Stimulated activated CD4-positive, alpha-beta T cell treated with anti-CD3 and anti-CD28 coated beads, TNF-alpha, amount 100 ng/mL, for 48 hours (primary cell): ENCODE results near the gene TSC22D3.
"Not testable (repeated sequence)": the region's sequence is repeated elsewhere in the genome, so short reads cannot be mapped to it uniquely, and the experiment has no call there.

Experiments
- DNase-seq, 3 donors: peaks; one replicate each; pipeline ENCODE4 v3.0.0-alpha.2; 2020; ENCODE audit warnings: low read depth in 3 of 3

The TSC22D3 gene

DNA sequence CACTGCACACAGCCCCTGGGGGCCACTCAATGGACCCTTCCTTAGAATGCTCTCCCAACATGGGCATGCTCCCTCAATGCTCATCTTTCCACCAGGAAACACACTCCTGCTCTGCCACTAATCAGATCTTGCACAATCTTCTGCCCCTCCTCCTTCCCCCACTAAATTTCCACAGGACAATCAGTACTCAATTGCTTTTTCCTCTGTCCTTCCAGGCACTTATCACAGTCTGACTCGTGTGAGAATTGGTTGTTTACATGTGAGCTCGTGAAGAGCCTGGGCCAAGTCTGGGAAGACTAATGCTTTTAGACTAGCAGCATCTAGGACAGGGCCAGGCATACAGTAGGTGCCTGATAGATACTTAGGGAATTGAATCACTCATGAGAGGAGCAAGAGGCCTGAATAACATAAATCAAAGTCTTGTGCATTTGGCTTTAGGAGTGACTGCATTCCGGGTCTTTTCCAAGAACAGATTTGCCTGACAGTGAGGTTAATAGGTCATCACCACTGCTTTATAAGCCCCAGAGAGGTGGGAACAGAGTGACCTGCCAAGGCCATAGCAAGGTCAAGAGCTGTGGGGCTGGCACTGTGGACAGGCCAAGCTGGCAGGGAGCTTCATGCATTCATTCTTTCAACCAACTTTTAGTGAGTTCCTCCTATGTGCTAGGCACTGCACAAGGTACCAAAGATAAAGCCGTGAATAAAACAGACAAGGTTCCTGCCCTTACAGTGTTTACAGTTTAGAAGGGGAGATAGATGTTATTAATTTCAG lies 92.3 kb downstream of the TSC22D3 start:
- no peak for DNase-seq

DNA sequence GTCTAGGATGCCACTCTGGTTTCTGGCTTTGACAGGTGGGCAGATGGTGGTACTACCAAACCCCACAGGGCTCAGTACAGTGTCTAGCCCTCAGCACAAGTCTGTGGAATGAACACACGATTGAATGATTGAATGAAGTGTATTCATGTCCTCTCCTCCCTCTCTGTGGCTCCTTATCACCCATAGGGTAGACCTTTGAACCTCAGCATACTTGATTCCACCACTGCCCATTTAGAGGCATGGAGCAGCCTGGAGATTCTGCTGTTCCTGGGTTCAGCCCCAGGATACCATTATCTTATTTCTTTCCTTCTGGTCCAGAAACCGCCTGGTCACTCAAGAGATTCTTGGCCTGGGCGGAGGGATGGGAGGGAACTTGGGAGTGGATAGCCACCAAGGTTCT lies 93.3 kb downstream of the TSC22D3 start:
- no peak for DNase-seq

DNA sequence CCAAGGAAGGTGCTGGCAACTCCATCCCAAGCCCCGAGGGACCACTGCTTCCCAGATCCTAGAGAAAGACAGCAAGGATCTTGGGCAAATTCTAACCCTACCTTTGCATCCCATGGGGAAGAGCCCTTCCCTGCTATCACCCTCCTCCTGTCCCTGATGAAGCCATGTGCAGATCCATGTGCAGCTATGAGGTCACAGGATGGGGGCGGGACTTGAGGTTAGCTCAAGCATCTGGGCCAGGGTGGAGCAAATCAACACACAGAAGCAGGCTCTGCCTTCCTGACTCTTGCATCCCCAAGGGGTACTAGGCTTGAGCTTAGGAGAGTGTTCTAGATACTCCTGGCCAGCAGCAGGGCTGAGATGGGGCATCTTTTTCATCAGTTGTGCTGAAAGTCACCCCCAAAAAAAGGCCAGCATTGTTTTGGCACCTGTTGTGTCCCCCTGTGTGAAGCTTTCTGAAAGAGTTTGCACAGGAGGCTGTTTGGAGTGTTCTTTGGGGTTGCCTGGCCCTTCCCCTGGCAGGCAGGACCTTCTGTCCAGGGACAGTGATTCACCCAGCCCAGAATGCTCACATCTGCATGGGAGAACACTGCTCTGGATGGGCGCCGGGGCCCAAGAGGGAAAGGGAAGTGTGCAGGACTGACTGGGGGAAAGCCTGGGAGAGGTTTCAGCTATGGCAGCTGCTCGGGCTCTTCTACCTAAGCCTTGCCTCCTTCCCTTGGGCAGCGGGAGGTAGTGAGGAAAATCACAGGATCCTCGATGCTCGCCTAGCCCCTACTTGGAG lies 96.4 kb downstream of the TSC22D3 start:
- peak in 2 of 3 donors; percentile 40 to 62 for DNase-seq

DNA sequence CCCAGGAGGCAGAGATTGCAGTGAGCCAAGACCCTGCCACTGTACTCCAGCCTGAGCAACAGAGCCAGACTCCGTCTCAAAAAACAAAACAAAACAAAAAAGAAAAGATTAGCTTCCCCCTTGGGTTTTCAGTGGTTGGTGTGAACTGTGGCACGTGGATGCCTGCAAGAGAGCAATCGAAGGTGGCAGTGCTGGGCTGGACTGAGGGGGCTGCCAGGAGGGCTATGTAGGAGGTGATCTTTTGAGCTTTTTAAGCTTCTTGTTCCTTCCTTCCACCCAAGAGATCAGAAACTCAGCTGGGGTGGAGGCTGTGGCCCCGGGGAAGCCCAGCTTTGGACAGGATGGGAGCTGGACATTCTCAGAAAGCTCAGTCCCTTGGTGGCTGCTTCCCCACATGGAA lies 97.7 kb downstream of the TSC22D3 start:
- no peak for DNase-seq

DNA sequence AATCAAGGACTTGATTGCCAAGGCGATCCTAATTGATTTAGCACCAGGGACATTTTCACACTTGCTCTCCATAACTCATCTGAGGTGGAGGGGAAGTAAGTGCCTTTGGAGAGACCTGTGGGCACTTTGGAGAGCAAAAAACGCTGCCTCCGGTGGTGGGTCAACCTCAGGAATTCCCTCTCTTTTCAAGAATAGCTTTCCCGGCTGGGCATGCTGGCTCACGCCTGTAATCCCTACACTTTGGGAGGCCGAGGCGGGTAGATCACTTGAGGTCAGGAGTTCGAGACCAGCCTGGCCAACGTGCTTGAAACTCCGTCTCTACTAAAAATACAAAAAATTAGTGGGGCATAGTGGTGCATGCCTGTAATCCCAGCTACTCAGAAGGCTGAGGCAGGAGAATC lies 98.1 kb downstream of the TSC22D3 start:
- no peak for DNase-seq

DNA sequence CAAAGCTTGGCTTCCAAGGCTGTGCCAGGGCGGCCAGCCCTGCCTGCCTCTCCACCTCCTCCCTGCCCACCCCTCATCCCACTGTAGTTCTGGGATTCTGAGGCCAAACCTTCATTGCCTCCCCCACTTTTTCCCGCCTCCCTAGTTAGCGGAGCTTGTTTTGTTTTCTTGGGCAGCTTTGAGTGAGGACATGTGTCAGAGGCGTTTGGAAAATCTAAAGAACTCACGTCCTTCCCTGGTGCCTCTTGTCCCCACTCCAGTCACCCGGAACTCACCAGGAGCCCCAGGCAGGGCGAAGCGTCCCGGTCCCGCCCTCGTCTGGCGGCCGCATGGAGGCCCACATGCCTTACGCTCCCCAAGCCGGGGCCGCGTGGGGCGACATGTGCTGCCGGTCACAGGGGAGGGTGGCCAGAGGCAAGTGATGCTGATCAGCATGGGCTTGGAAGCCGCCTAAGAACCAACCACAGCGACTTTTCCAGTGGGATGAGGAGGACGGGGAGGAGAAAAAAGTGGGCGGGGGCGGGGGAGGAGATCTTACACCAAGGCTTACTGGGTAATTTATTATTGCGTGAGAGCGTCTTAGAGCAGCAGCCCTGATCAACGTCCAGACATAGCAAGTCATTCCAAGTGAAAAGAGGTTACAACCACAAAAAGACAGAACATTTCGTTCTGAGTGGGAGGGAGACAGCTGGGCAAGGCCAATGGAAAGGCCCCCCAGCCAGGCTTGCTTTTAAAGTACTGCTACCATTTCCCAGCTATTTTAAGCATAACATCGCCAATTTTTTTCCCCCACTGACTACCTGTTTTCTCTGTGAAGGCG lies 98.8 kb downstream of the TSC22D3 start:
- DNase-seq, result peak in 1 of 3 donors; percentile 34

DNA sequence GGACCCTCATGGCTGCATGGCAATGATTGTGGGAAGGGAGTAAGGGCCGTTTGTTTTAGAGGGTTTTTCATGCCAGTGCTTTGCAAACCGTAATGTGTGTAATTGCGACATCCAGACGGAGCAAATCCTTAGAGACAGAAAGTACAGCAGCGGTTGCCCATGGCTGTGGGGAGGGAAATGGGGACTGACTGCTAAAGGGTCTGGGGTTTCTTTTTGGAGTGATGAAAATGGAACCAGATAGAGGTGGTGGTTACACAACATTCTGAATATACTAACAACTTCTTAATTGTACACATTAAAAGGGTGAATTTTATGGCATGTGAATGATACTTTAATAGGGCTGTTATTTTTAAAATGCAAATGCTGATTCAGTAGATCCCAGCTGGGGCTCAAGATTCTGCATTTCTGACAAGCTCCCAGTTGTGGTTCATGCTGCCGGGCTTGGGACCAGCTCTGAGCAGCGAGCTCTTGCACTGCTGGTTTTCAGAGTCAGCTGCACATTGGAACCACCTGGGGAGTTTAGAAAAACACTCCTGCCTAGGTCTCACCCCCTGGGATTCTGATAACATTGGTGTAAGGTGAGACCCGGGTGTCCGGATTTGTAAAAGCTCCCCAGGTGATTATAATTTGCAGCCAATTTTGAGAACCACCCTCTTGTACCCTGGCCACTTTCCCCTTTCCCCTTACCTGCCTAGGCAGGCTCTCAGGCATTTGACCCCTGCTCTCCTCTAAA lies 99.6 kb downstream of the TSC22D3 start:
- DNase-seq, result no peak

DNA sequence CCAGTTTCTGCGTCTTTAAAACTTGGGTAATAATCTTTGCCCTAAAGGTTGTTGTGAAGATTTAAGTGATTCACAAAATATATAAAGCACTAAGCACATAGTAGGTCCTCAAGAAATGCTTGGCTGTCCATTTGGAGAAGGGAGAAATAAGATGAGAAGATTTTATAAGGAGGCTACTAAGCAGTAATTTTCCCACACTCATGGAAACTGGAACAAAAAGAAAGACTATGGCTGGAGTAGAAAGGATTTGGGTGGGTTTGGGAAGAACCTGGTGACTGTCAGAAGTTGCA lies 100.3 kb downstream of the TSC22D3 start:
- DNase-seq, result no peak

DNA sequence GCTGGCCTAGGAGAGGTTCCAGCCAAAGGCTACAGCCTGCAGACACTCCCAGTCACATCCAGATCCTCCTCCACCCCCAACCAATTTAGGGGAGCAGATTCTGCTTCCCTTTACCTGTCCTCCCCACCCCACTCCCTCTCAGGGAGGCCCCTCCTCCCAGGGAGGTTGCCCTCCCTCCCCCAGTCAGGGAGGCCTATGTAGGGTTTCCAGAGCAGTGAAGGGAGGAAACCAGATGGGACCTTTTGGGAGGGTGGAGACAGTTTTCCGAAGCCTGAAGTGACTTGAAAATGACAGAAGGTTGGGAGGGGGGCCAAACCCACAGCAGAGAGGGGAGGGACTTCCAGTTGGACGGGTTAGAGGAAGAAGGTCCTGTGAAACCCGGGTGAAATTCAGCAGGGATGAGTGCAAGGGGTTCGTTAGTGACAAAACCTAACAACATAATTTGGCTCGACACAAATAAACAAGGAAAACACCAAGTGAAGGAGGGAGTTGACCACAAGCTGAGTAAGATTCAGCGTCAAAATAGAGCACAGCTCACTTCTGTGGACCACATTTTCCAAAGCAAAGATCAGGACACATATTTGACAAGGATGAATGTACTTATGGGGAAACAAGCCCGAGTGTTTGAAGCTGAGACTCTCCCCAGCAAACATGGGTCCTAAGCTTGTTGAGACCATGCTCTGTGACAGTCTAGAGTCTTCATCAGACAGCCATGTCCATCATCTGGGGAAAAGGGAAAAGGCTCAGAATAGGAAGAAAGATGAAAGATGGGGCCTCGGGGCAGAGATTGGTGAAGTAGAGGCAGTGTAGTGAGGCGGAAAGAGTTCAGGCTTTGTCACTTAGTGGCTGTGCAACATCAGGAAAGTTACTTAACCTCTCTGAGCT lies 100.9 kb downstream of the TSC22D3 start:
- no peak for DNase-seq

DNA sequence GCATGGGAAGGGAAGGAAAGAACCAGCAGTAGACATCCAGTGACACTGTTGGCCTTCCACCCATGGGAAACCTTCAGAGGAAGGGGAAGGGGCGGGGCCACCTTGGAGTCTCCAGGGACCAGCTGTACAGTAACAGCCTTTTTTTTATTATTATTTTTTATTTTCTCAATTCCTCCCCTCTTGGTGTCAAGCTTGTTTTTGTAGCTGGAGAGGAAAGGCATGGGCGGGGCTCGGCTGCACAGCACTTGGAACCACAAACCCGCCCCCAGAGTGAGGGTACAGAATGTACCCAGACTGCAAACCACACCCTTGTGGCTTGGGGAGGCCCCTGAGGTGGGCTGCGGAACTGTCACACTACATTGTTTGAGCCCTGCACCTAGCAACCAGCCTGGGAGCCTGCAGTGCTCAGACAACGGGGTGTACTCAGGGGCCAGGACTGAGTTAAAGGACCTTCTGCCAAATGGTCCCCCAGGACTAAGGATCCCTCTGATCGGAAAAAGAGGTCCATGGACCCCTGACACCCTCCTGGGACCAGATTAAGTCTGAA lies 101.6 kb downstream of the TSC22D3 start:
- DNase-seq, result peak; percentile 62 to 88 (median 83)

DNA sequence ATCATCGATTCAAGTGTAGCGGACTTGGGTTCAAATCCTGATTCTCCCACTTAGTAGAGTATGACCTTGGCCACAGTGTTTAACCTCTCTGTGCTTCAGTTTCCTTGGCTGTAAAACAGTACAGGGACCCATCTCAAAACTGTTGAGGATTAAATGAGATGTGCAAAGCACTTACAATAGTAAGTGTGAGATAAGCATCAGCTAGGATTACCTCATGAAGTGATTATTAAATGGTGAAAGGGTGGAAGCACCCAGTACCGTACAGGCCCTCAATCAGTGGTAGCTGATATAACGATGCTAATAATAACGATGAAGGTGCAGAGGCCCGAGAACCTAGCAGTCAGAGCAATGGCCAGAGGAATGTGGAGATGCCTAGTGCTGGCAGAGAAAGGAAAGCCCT lies 102.2 kb downstream of the TSC22D3 start:
- DNase-seq, result no peak

DNA sequence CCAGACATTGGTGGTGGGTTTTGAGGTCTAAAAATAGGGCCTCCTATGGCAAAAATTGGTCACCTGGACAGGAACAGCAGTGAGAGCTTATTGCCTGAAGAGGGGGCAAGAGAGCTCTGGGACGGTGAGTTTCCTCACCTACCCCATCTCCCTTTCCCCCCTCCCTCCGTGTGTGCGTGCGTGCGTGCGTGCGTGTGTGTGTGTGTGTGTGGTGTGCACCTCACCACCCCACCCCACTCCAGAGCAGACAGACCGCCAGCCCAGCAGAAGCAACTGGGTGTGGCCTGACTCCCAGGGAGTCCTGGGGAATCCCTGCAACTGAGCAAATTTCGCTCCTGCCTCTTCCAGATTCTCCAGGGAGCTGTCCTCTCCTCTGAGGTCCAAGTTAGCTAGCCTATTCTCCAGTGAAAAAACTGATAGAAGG lies 102.6 kb downstream of the TSC22D3 start:
- DNase-seq, result peak in 2 of 3 donors; percentile 52 to 65

DNA sequence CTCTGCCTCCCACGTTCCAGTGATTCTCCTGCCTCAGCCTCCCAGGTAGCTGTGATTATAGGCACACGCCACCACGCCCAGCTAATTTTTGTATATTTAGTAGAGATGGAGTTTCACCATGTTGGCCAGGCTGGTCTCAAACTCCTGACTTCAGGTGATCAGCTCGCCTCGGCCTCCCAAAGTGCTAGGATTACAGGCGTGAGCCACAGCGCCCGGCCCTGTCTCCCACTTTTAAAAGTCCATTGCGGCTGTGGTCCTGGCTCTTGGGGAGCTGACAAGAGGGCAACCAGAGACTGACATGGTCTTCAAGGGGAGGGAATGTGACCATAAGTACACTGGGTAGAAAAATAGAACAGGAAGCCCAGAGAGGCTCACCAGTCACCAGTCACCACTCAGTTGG lies 104.3 kb downstream of the TSC22D3 start:
- not testable (repeated sequence) for DNase-seq

DNA sequence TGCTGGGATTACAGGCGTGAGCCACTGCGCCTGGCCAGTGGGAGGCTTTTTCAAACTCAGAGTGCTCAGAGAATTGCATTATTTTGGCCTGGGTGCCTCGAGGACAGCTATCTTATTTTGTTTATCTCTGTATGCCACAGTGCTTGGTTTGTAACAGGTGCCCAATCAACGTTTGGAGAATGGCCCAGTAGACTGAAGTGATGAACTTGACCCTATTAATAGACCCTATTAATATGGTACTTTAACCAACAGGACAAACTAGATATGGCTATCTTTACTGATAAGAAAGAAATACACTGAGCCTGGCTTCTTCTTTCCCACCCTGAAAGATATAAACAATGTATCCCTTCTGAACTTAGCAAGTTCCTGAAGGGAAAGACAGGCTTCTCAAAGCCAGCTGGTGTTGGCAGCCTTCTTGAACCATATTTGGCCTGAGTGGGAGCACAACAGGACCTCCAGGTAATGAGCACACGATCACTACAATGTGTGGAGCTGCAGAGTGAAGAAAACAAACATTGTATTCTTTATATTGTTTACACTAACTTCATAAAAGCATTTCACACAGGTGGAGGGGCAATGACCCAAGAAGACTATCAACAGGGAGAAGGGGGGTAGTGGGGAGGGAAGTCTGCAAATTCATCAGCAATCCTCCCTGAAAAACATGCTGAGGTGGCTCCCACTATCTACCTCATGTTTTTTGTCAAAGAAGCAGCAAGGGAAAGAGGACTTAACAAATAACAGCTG lies 105.5 kb downstream of the TSC22D3 start:
- no peak for DNase-seq

DNA sequence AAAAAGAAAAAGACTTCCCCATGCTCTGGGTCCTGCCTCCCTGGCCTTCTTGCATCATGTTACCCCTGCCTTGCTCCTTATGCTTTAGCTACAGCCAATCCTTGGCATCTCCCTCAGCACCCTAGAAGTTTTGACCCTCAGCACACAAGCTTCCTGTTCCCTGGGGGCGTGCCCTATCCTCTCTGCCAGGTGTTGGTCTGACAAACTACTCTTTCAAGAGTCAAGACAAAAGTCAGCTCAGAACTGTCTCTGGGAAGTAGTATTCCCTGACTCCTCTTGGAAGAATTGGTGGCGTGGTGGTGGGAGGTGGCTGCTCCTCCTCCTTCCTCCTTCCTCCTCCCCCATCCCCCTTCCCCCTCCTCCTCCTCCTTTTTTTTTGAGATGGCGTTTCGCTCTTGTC lies 106.3 kb downstream of the TSC22D3 start:
- no peak for DNase-seq

DNA sequence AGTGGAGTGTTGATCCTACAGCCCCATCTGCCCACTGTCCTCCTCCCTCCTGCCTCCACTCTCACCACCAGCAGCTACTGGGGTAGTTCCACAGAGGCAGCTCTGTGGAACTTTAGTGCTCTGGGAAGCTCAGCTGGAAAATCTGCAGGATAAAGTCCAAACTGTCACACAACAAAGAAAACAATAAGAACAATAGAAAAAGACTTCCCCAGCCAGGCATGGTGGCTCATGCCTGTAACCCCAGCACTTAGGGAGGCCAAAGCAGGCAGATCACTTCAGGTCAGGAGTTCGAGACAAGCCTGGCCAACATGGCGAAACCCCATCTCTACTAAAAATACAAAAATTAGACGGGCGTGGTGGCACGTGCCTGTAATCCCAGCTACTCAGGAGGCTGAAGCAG lies 106.9 kb downstream of the TSC22D3 start:
- not testable (repeated sequence) for DNase-seq

DNA sequence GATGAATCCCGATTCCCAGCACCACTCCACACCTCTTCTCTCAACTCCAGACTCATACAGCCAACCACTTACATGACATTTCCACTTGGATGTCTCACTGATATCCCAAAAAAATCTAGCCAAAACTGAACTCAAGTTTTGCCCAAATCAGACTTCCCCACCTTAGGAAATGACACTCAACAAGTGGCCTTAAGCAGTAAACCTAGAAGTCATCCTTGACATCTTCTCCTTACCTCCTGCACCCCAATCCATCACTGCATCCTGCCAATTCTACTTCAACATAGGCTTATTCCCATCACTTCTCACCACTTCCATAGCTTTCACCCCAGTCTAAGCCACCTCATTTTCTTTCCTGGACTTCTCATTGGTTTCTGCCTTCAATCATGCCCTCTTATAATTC lies 108.2 kb downstream of the TSC22D3 start:
- DNase-seq, result no peak

DNA sequence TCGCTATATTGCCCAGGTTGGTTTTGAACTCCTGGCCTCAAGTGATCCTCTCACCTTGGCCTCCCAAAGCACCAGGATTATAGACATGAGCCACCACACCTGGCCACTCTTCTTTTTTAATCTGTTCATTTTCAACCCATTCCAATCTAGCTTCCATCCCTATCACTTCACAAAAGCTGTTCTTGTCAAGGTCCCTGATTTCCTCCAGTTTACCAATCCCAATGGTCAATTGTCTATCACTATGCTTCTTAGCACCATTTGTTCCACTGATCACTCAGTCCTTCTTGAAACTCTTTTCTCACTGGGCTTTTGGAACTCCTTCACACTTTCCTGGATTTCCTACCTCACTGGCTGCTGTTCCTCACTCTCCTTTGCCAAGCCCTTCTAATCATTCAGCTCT lies 108.7 kb downstream of the TSC22D3 start:
- no peak for DNase-seq
